ENCODE data around the gene TRIM14.

GRCh38 chr9:98132158-98132557, 13.1 kb upstream of the TRIM14 start:
- TF ChIP-seq, protein P1, sequence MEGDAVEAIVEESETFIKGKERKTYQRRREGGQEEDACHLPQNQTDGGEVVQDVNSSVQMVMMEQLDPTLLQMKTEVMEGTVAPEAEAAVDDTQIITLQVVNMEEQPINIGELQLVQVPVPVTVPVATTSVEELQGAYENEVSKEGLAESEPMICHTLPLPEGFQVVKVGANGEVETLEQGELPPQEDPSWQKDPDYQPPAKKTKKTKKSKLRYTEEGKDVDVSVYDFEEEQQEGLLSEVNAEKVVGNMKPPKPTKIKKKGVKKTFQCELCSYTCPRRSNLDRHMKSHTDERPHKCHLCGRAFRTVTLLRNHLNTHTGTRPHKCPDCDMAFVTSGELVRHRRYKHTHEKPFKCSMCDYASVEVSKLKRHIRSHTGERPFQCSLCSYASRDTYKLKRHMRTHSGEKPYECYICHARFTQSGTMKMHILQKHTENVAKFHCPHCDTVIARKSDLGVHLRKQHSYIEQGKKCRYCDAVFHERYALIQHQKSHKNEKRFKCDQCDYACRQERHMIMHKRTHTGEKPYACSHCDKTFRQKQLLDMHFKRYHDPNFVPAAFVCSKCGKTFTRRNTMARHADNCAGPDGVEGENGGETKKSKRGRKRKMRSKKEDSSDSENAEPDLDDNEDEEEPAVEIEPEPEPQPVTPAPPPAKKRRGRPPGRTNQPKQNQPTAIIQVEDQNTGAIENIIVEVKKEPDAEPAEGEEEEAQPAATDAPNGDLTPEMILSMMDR (conservative IDR thresholded peaks at IDR 0.05; ENCODE audit: low read length), result no peak
- no peak for TF ChIP-seq EZH2phosphoT487 (IDR thresholded peaks at IDR 0.05; ENCODE audit: borderline replicate concordance)
